ENCODE measurements around the gene CFAP107.

- TF ChIP-seq RAD21 (conservative IDR thresholded peaks at IDR 0.05 in 1 of 2, IDR thresholded peaks at IDR 0.05 in 1 of 2) (no peak), NR3C1 (IDR thresholded peaks at IDR 0.05) (no peak), CHD2 (IDR thresholded peaks at IDR 0.05; ENCODE audit: low read length, partially characterized antibody) (no peak), EP300 (IDR thresholded peaks at IDR 0.05) (no peak), CTCF (IDR thresholded peaks at IDR 0.05) (no peak), POLR2A (IDR thresholded peaks at IDR 0.05; ENCODE audit: low read length) (no peak), RFX5 (IDR thresholded peaks at IDR 0.05) (no peak)
These were observed 23.4 kb upstream of the CFAP107 start for GRCh38 chr1:12722626-12723025.
